Renal cortex interstitium (tissue), 11 donors: ENCODE data around the gene NOC4L. TPM values are rescaled to one million over a fixed set of nuclear protein-coding genes. Genes with fewer than 3 reads are reported as not detected.
"Not testable (repeated sequence)": the region's sequence is repeated elsewhere in the genome, so short reads cannot be mapped to it uniquely, and the experiment has no call there.

Experiments used
- DNase-seq, 11 donors: peaks; one replicate each; pipeline ENCODE4 v3.0.0-alpha.2; 2013; ENCODE audit warnings: low read depth in 9 of 11, low spot score in 4 of 11; ENCODE audit errors: extremely low read depth in 1 of 11
- polyA plus RNA-seq, 3 donors: library from polyadenylated mRNA; unstranded; fragments of 120-200 nt; gene quantifications; one replicate each; pipeline ENCODE4 v1.2.1, GENCODE V29; 2013; ENCODE audit not compliant: insufficient read length in 3 of 3

NOC4L gene
- polyA plus RNA-seq, 3 donors = 12.5 to 21.0 (median 18.7) TPM

- DNase-seq = no peak
These were observed 27.3 kb upstream of the NOC4L start for GRCh38 chr12:132116709-132117557.

- no peak for DNase-seq
These were observed 26.7 kb upstream of the NOC4L start for GRCh38 chr12:132117558-132117875.

DNA sequence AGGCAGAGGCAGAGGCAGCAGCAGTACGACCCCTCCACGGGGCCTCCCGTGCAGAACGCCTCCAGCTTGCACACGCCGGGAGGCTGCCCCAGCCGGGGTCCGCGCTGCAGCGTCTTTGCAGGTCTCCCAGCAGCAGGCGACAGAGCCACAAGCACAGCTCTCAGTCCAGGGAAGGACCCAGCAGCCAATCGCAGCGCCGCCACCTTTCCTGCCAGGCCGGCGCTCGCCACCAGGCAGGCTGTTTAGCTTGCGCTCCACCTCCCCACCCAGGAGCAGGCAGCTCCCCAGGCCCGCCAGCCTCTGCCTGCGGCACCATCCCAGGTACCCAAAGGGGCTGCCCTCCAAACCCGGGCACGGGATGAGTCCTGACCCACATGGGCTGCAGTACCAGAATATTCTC is 25.4 kb upstream of the NOC4L start:
- peak in 1 of 11 donors; percentile 15 for DNase-seq

- no peak for DNase-seq
These were observed 23.0 kb upstream of the NOC4L start for GRCh38 chr12:132121283-132121682.

DNA sequence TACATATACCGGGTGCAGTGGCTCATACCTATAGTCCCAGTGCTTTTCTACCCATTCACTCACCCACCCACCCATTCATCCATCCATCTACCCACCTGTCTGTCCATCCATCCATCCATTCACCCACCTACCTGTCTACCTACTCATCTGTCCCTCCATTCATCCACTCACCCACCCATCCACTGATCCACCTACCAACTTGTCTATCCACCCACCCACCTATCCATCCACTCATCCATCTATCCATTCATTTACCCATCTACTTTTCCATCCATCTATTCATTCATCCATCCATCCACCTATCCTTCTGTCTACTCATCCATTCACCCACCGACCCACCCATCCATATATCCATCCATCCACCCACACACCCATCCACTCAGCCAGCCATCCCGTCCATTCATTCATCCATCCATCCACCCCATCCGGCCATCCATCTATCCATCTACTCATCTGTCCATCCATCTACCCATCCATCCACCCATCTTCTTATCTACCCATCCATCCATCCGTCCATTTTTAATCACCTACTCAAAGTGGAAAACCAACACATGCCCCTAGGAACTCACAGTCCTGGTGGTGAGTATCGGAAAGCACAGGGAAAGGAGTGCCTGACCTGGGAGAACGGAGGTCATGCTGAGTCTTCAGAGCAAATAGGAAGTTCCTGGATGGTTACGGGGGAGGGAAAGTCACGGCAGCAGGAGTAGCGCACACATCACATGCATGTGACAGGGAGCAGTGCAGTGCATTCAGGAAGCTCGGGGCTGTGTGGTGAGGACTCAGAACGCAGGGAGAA is 20.1 kb upstream of the NOC4L start:
- no peak for DNase-seq

- DNase-seq = no peak
These were observed 19.4 kb upstream of the NOC4L start for GRCh38 chr12:132124766-132125425.

GRCh38 chr12:132125736-132126135 is 18.5 kb upstream of the NOC4L start:
- DNase-seq = no peak

- DNase-seq = no peak
These were observed 17.2 kb upstream of the NOC4L start for GRCh38 chr12:132127041-132127440.

DNA sequence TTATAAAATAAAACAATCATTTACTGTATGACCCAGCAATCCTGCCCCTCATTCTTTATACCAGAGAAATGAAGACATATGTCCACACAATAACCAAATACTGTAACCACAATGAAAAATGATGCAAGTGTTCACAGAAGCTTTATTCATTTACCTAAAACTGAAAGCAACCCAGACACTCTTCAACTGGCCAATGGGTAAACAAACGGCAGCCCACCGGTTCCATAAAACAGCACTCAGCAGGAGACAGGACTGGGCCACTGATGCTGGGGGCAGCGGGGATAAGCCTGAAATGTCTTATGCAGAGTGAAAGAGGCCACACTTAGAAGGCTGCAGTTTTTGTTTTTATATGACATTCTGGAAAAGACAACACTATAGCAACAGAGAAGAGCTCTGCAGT is 15.2 kb upstream of the NOC4L start:
- no peak for DNase-seq

- no peak for DNase-seq
These were observed 13.6 kb upstream of the NOC4L start for GRCh38 chr12:132130690-132131089.

DNA sequence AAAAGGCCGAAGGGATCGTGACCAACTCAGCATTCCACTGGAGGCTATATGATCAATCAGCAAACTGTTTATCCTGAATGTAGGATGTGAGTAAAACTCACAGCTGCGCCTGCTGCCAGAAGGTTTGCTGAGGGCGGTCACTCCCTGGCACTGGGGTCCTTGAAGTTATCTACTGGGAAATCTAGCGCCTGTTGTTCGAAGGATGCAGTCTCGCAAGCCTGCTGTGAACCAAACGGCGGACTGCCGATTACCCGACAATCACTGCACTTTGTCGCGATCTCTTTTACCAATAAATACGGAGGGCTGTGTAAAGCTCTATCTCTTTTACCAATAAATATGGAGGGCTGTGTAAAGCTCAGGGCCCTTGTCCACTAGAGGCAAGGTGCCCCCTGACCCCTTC is 13.0 kb upstream of the NOC4L start:
- no peak for DNase-seq

- no peak for DNase-seq
These were observed 12.3 kb upstream of the NOC4L start for GRCh38 chr12:132131952-132132351.

- DNase-seq = no peak
These were observed 11.4 kb upstream of the NOC4L start for GRCh38 chr12:132132609-132133430.

- no peak for DNase-seq
These were observed 10.2 kb upstream of the NOC4L start for GRCh38 chr12:132133952-132134652.

- not testable (repeated sequence) for DNase-seq
These were observed 9.5 kb upstream of the NOC4L start for GRCh38 chr12:132134653-132135183.

DNA sequence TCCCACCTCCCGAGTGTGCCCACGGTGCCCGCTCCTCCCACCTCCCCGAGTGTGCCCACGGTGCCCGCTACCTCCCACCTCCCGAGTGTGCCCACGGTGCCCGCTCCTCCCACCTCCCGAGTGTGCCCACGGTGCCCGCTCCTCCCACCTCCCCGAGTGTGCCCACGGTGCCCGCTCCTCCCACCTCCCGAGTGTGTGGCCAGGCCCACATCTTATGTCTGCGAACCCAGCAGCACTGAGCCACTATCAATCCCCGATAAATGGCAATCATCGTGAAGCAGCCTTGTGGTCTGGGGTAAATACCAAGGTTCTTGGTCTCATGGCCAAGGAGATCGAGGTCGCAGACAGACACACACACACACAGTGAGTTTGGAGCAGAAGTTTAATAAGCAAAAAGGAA is 8.0 kb upstream of the NOC4L start:
- not testable (repeated sequence) for DNase-seq

DNA sequence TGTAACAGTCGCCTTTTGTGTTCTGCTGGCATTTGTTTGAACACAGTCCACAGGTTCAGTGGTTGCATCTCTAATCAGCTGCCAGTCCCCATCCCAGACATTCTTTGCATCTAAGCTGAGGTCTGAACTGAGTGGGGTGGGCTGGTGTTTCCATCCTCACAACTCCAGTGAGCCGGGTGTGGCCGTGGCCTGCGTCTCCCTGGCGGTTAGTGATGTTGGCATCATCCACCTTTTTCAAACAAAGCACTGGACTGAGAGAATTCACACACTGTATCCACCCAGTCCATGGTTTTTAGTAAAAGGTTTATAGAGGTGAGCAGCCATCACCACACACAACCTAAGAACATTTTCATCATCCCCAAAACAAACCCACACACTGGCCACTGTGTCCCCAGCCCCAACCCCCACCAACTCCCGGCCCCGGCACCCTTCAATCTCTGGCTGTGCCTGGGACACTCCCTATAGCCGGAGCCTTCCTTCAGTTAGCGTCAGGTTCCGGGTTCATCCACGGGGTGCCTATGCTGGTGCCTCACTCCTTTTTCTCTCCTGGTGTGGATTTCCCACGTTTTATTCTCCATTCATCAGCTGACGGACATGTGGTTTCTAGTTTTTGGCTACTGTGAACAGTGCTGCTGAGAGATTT is 6.7 kb upstream of the NOC4L start:
- no peak for DNase-seq
